GM18907 (cell line): ENCODE data around the gene NRAP.

Experiments used
- ATAC-seq: cut with Tn5 transposase; IDR thresholded peaks from one replicate; pipeline ENCODE4 v1.9.1; 2021; ENCODE audit warnings: mild to moderate bottlenecking, moderate library complexity; ENCODE audit not compliant: unreplicated experiment

Gene NRAP

DNA sequence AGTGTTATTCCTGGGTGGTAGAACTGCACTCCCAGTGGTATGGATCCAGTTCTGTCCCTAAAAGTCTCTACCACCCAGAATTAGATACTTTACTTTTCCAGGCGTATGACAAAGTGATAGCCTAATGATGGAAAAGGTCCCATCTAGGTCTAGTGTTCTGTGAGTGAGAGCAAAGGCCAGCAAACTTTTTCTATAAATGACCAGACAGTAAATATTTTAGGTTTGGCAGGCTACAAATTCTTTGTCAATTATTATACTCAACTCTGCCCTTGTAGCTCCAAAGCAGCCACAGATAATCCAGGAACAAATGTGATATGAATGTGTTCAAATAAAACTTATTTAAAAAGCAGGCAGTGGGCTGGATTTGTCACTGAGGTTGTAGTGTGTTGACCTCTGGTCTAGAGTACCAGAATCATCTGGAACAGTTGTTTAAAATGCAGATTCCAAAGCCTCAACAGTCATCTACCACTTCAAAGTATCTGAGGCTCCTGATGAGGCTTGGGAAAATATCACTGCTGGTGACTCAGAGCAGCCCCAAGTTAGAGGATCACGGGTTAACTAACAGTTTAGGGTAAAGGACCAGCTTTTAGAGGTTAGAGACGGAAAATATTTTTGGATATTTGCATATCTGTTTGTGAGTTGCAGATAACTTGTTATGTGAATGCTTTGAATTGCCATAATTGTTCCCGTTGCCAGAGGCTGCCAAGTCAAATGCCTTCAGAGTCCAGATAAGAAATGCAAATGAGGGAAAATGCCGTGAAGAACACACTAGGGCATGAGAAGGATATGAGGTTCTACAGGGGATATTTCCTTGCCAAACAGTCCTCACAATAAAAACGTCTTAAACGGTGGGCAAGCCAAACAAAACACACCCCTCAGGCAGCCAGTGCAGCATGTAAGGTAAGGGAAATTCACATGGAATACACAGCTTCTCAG lies 19.4 kb downstream of the NRAP start:
- ATAC-seq = no peak

DNA sequence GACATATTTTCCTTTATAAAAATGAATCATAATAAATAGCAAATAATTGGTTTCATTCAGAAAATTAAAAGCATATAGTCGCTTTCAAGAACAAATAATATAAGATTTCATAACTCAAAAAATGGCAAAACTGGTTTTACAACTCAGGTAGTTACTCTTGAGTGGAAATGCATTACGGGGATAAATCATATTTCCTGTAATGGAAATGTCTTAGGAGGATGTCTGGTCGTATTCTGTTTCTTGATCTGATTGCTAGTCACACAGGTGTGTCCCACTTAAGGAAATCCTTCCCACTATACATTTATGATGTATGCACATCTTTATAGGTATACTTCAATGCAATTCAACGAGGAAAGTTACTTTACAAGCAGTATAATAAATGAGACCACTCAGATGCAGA lies 20.7 kb downstream of the NRAP start:
- no peak for ATAC-seq

- no peak for ATAC-seq
Observed at GRCh38 chr10:113641702-113642101, 22.1 kb downstream of the NRAP start.

GRCh38 chr10:113639966-113640365 lies 23.9 kb downstream of the NRAP start:
- ATAC-seq = no peak

GRCh38 chr10:113631684-113632367 lies 32.0 kb downstream of the NRAP start:
- ATAC-seq = no peak

DNA sequence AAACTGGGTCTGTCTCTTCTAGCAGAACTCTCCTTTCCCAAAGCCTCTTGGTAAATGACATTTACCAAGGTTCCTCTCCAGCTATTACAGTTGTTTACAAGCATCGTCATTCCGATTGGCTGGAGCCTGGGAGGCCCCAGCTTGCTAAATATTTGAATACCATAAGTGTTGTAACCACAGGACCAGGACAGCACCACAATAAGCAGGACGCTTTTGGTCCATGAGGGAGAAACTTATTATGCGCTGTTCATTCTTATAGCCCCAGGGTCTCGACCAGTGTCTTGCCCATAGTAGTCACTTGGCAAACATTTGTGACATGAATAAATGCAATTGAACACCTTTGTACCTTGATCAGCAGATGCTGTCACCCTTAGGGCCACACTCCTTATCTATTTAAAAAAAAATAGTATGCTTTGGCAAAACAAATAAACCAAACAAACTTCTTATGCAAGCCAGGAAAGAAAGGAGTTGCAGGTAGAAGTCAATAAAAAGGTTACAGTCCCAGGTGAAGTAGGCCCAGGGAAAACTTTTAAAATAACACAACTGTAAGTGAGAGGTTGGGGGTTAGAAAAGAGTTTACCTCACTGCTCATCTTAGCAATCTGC lies 32.8 kb downstream of the NRAP start:
- no peak for ATAC-seq

GRCh38 chr10:113628607-113629153 lies 35.2 kb downstream of the NRAP start:
- ATAC-seq = no peak

GRCh38 chr10:113627836-113628235 lies 36.0 kb downstream of the NRAP start:
- no peak for ATAC-seq

GRCh38 chr10:113626809-113627355 lies 37.0 kb downstream of the NRAP start:
- no peak for ATAC-seq

- ATAC-seq = no peak
Observed at GRCh38 chr10:113625461-113626186, 38.2 kb downstream of the NRAP start.

GRCh38 chr10:113622831-113623230 lies 41.0 kb downstream of the NRAP start:
- ATAC-seq = no peak

DNA sequence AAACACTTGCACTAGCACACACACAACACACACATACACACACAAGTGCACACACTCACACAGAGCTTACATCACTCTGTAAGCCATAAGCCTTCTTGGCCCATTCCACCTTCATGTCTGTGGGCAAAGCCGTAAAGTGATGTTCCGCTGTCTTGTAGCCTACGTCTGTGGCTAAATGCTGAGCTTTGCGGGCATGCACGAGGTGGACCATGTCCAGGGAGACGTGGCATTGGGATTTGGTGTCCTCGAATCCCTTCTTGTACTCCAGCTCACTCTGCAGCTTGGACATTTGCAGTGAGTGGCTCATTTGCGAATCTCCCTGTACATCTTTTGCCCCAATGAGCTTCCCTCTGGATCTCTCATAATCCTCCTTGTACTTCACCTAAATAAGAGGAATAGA lies 42.0 kb downstream of the NRAP start:
- ATAC-seq = no peak

DNA sequence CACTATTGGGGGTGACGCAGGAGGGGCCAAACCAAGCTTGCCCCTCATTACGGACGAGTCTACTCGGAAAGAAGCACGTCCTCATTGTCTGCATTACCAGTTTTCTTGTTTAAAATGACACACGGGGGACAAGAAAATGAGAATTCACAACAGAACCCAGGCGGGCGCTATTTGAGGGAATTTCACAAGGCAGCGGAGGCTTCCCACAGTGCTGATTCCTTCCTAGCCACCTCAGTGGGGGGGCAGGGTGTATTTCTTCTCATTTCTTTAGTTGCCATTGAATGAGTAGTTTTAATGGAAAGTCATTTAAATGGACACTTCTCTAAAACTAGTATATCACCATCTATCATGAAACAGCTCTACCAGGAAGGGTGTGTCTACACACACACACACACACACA lies 42.9 kb downstream of the NRAP start:
- no peak for ATAC-seq

DNA sequence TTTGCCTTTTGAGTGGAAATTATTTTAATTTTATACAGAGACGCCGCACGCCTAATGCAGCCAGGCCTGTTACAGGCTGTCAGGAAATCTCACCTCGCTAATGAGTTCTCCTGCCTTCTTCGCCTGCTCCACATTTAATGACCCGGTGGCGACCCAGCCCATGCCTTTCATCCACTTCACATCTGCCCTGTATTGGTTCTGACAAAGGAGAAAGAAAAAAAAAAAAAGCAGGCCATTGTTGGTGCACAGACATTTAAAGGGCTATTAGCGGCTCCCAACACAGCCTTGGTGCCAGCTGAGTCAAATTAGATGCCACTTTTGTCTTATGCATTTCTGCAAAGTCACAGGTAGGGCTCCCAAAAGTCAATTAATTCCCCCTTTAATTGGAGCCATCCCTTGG lies 43.3 kb downstream of the NRAP start:
- no peak for ATAC-seq

DNA sequence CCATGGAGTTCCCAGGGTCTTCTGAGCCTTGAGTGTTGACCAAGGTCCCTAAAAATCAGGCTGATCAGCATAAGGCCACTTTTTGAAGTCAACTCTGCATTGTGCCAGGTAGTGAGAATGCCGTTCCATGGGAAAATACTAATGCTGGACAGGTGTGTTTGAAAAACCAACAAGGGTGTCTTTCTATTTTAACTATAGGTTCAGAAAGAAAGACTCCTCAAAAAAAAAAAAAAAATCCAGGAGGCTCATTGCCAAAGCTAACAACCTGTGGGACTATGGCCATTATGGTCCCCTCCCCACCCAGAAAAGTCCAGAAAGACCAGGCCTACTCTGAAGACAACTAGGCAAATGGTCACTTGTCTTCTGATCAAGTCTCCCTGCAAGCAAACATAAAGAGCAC lies 44.4 kb downstream of the NRAP start:
- no peak for ATAC-seq

- ATAC-seq = no peak
Observed at GRCh38 chr10:113618338-113618737, 45.5 kb downstream of the NRAP start.

DNA sequence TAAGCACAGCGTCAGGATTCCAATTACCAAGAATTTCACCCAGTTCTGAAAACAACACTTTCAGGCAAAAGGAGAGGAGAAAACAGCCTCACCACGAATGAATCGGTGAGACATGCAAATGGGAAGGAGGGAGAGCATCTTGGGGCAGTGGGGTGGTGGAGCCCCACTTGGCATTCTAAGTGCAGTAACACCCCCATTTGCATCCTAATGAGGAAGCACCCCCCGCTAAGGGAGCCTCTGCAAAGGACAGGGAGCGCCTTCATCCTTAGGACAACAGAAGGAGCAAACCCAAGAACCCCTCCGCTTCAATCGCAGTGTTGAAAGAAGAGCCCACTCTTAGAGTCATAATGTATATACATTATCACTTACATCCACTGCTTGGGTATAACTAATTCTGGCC lies 46.8 kb downstream of the NRAP start:
- no peak for ATAC-seq

GRCh38 chr10:113616244-113617074 lies 47.4 kb downstream of the NRAP start:
- ATAC-seq = no peak

- ATAC-seq = no peak
Observed at GRCh38 chr10:113613977-113614690, 49.7 kb downstream of the NRAP start.
